Fibroblast of the aortic adventitia (primary cell): ENCODE data around the gene SLC9A9. TPM values are rescaled to one million over a fixed set of nuclear protein-coding genes. Genes with fewer than 3 reads are reported as not detected.

Experiments
- DNase-seq: peaks from one replicate; pipeline ENCODE4 v3.0.0-alpha.2; 2010; ENCODE audit warnings: low read depth
- H3K4me3 ChIP-seq: 2 replicates; pipeline ENCODE4 v1.5.1; 2011; ENCODE audit warnings: low read depth, mild to moderate bottlenecking, control low read depth, low read length, moderate library complexity
- CTCF ChIP-seq: IDR thresholded peaks from 2 replicates; pipeline ENCODE4 v1.5.1; 2011; ENCODE audit warnings: mild to moderate bottlenecking, low read length, control low read depth, inconsistent platforms; ENCODE audit not compliant: insufficient read depth
- total RNA-seq: library from RNA; depleted of rRNA; stranded (reverse); fragments of >200 nt; gene quantifications from 2 replicates; pipeline ENCODE4 v1.2.3, GENCODE V29; 2012; ENCODE audit warnings: low replicate concordance

The SLC9A9 gene
- total RNA-seq, 1 donor = 23.8 TPM

- no peak for TF ChIP-seq CTCF
- DNase-seq = no peak
- no peak overlapping the region for H3K4me3 ChIP-seq
These were observed 52.4 kb downstream of the SLC9A9 start for GRCh38 chr3:143795874-143796273.

DNA sequence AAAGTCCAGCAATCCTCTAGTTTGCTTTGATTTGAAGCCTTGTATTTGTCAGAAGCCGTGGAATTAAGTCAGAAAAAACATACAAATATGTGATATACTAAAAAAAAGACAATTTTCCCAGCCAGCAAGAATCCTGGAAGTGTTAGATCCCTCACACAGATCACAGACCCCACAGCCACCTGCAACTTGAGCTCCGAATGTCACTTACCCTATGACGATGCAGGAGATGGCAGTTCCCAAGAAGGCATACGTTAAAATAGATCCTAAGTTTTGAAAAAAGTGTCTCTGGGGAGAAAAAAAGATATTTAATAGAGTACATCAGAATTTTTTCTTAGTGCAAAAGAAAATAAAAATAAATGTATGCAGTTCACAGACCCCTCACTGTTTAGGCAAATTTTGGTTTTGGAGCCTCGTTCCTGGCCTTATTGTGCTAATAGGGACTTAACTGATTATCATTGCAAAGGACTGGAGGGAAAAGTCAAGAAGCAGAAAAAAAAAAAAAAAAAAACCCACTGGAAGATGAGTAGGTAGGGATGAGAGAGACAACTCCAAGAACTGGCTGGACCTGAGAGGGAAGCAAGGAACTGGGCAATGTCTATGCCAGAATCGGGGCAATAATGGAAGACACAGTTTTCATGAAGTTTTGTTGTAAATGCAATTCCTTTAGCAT lies 53.3 kb downstream of the SLC9A9 start:
- TF ChIP-seq CTCF = no peak
- no peak for DNase-seq
- H3K4me3 ChIP-seq = no peak overlapping the region

GRCh38 chr3:143793971-143794370 lies 54.3 kb downstream of the SLC9A9 start:
- DNase-seq = peak; percentile 55
- TF ChIP-seq CTCF = no peak
- H3K4me3 ChIP-seq = no peak overlapping the region

GRCh38 chr3:143791386-143791785 lies 56.9 kb downstream of the SLC9A9 start:
- TF ChIP-seq CTCF = no peak
- H3K4me3 ChIP-seq = no peak overlapping the region
- peak; percentile 34 for DNase-seq

- DNase-seq = peak; percentile 84
- TF ChIP-seq CTCF = no peak
- peak overlapping the region; percentile 42 for H3K4me3 ChIP-seq
These were observed 61.8 kb downstream of the SLC9A9 start for GRCh38 chr3:143786219-143787191.

GRCh38 chr3:143784446-143784845 lies 63.8 kb downstream of the SLC9A9 start:
- no peak for DNase-seq
- TF ChIP-seq CTCF = no peak
- no peak overlapping the region for H3K4me3 ChIP-seq
